SJSA1 (cell line): ENCODE data around the gene CPM. TPM values are rescaled to one million over a fixed set of nuclear protein-coding genes. Genes with fewer than 3 reads are reported as not detected.

Experiments
- DNase-seq, 2 experiments: peaks; one replicate each; pipeline ENCODE4 v3.0.0-alpha.2; 2015 to 2020; ENCODE audit warnings: low spot score in 2 of 2, low read depth in 1 of 2
- H3K27ac ChIP-seq: fragments of 250-450 bp; sonication (Bioruptor Pico); 2 replicates; pipeline ENCODE4 v1.5.1; 2020; ENCODE audit warnings: mild to moderate bottlenecking, moderate library complexity
- H3K27me3 ChIP-seq: fragments of 250-450 bp; sonication (Bioruptor Pico); replicated peaks from 2 replicates; pipeline ENCODE4 v1.5.1; 2020; ENCODE audit warnings: mild to moderate bottlenecking, moderate library complexity
- H3K36me3 ChIP-seq: fragments of 250-450 bp; sonication (Bioruptor Pico); 2 replicates; pipeline ENCODE4 v1.5.1; 2020; ENCODE audit warnings: mild to moderate bottlenecking
- H3K4me1 ChIP-seq: fragments of 250-450 bp; sonication (Bioruptor Pico); replicated peaks from 2 replicates; pipeline ENCODE4 v1.6.1; 2021; ENCODE audit warnings: mild to moderate bottlenecking
- H3K4me3 ChIP-seq: fragments of 250-450 bp; sonication (Bioruptor Pico); 2 replicates; pipeline ENCODE4 v1.5.1; 2020; ENCODE audit warnings: mild to moderate bottlenecking
- H3K9me3 ChIP-seq: fragments of 250-450 bp; sonication (Bioruptor Pico); replicated peaks from 2 replicates; pipeline ENCODE4 v1.5.1; 2020; ENCODE audit warnings: mild to moderate bottlenecking
- total RNA-seq: library from RNA; depleted of rRNA; stranded (reverse); fragments of >200 nt; shearing (Covaris generic); gene quantifications from 2 replicates; pipeline ENCODE4 v1.2.3, GENCODE V29; 2014

The CPM gene
- total RNA-seq, 1 experiment from 2014 or later: 72.6 TPM

DNA sequence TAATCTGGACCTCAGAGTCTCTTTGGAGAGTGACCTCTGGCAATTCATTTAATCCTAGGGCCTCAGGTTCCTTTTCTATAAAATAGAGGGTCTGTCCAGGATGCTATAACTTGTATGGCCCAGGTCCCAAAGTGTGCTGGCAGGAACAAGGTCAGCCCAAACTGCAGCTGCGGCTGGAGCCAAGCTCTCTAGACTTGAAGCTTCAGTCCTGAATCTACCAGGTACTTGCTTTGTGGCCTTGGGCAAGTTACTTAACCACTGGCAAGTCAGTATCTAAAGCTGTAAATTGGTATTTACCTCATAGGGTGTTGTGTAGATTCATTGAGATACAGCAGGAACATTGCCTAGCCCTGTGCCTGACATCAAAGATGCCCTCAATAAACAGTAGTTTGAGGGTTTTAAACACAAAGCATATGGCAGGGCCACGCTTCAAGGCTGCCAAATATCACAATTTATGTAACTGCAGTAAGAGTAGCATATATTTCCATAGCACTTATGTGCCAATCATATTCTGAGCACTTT, 21.7 kb downstream of the CPM start:
- Histone ChIP-seq H3K27me3 (no peaks in the 10 kb centered on the region), H3K36me3 (no peaks in the 10 kb centered on the region), H3K4me1 (peaks cover 23% of the 10 kb centered on the region), H3K27ac (no peak overlapping the region), H3K4me3 (no peak overlapping the region), H3K9me3 (no peaks in the 10 kb centered on the region)
- DNase-seq: no peak

DNA sequence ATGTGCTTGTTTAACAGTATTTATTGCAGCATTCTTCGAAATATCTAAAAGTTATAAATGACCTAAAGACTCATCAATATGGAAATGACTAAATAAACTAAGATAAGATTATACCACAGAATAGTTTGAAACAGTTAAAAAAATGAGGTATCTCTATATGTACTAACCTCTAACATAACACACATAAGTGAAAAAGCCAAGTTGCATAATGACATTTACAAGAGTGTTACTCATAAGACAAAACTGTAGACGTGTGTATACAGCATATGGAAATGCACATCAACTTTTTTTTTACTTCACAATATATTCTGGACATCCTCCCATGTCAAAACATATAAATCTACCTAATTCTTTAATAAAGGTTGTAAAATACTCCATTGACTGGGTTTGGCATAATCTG, 22.8 kb downstream of the CPM start:
- H3K36me3 ChIP-seq: no peaks in the 10 kb centered on the region
- H3K27me3 ChIP-seq: no peaks in the 10 kb centered on the region
- DNase-seq: no peak
- H3K27ac ChIP-seq: no peak overlapping the region
- peaks cover 16% of the 10 kb centered on the region for H3K4me1 ChIP-seq
- H3K4me3 ChIP-seq: no peak overlapping the region
- H3K9me3 ChIP-seq: no peaks in the 10 kb centered on the region

DNA sequence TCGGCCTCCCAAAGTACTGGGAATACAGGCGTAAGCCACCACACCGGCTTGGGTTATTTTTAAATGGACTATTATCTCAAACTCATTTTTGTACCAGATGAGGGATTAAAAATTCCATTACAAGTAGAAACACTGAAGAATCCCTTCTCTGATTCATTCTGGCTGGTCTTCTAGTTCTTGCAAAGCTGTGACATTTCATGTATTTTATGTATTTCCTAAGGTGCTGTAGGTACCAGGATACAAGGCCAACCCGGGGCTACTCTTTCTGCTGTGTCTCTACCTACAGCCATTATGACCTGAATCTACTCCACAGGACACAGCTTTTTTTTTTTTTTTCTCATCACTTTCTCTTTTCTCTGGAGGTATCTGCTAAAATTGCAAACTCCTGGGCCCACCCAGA, 24.9 kb downstream of the CPM start:
- H3K27me3 ChIP-seq: no peaks in the 10 kb centered on the region
- DNase-seq: no peak
- H3K27ac ChIP-seq: no peak overlapping the region
- no peaks in the 10 kb centered on the region for H3K36me3 ChIP-seq
- peaks cover 9% of the 10 kb centered on the region for H3K4me1 ChIP-seq
- H3K9me3 ChIP-seq: no peaks in the 10 kb centered on the region
- no peak overlapping the region for H3K4me3 ChIP-seq

DNA sequence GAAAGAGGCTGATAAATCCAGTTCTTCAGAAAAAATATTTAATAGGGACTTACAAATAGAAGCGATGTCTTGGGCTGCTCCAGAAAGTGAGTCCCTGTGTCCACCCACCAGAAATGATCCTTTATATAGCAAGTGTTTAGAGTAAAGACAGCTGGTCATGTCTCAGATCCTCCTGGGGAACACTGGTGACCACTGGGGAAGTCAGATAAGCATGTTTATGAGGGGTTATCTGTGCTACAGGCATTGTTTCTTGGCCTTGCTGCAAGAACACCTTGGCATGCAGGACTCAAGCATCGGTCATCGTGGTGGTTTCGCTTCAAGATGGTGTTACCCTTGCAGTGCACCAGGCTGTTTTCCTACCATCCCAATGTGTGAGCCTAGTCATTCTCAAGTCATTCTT, 27.2 kb downstream of the CPM start:
- Histone ChIP-seq H3K4me1 (peaks cover 9% of the 10 kb centered on the region), H3K36me3 (no peaks in the 10 kb centered on the region), H3K4me3 (no peak overlapping the region), H3K9me3 (no peaks in the 10 kb centered on the region), H3K27me3 (peaks cover 6% of the 10 kb centered on the region), H3K27ac (no peak overlapping the region)
- no peak for DNase-seq

DNA sequence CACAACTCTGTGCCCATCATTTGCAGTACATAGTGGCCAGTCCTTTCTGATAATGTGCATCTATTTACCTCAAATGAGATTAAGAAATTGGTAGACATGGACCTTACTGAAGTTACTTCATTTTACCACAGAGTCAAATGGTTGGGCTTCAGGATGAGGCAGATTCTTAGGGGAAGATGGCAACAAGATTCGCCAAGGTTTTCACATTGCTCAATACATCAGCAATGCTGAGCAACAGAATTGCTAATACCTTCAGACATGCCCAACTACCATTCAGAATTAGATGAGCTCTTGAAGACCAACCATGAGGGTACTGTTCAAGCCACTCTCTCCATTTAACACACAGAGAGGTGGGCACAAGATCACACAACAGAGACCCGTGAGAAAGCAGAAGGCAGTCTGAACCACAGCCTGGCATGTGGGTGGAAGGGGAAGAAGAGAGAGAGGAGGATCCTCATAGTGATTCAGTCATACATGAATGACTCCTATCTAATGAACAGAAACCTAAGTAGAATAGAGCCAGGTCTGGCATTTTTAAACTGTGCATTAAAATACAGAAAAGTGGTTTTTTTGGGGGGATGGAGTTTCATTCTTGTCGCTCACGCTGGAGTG, 28.5 kb downstream of the CPM start:
- no peak for DNase-seq
- Histone ChIP-seq H3K4me3 (no peak overlapping the region), H3K27me3 (peaks cover 19% of the 10 kb centered on the region), H3K9me3 (no peaks in the 10 kb centered on the region), H3K27ac (no peak overlapping the region), H3K36me3 (no peaks in the 10 kb centered on the region), H3K4me1 (peaks cover 9% of the 10 kb centered on the region)

DNA sequence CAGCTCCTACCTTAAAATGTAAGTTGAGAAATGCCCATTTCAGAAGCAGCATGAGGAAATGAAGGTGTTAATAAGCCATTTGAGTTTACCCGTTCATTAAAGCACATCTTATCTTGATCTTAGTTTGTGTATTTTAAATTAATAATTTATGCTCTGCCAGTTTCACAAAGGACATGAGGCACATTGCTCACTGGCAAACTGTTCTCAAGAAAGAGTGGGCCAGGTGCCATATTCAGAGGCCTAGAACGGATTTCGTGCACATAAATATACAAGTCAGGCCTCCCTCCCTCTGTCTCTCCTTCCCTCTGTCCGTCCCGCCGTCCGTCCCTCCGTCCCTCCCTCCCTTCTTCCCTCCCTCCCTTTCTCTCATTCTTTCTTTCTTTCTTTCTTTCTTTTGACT, 29.5 kb downstream of the CPM start:
- Histone ChIP-seq H3K27ac (no peak overlapping the region), H3K4me3 (no peak overlapping the region), H3K9me3 (peaks cover 4% of the 10 kb centered on the region), H3K36me3 (no peaks in the 10 kb centered on the region), H3K4me1 (peaks cover 1% of the 10 kb centered on the region), H3K27me3 (peaks cover 29% of the 10 kb centered on the region)
- DNase-seq: no peak

DNA sequence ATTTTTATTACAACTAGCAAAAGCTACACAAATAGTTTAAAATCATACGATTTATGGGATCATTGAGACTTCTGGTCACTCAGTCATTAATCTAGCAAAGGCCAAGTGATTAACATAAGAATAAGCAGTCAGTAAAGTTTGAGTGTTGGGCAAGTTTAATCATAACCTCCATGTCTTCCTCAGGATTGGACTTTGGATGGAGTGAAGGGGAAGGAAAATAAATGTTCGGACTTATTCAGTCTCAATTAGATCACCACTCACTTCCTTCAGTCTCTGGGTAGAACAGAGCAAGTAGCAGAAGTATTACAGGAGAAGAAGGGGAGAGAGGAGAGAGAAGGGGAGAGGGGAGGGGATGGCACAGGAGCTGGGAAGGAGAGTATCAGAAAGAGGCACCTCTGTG, 31.4 kb downstream of the CPM start:
- H3K27me3 ChIP-seq: peaks cover 48% of the 10 kb centered on the region
- H3K36me3 ChIP-seq: no peaks in the 10 kb centered on the region
- peaks cover 9% of the 10 kb centered on the region for H3K9me3 ChIP-seq
- no peak overlapping the region for H3K27ac ChIP-seq
- H3K4me1 ChIP-seq: no peaks in the 10 kb centered on the region
- DNase-seq: no peak
- no peak overlapping the region for H3K4me3 ChIP-seq

DNA sequence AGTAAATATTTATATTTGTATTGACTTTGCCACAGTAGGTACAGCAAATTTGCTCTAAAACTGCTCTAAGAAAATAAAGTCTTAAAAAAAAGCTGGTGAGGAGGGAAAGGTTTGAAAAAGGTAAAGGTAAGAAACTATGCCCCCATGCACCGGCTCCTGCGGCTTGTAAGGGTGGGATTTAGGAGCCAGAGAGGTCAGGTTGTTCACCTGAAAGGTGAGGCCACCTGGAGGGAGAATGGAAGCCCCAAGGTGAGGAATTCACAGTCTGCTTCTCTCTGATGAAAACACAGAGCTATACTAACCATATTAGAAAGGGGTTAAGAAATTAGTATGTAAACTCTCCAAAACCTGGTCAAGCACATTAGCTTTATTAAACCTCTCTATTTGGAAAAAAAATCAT, 31.8 kb downstream of the CPM start:
- H3K4me1 ChIP-seq: no peaks in the 10 kb centered on the region
- no peak overlapping the region for H3K4me3 ChIP-seq
- H3K9me3 ChIP-seq: peaks cover 12% of the 10 kb centered on the region
- H3K27ac ChIP-seq: no peak overlapping the region
- H3K36me3 ChIP-seq: no peaks in the 10 kb centered on the region
- peaks cover 52% of the 10 kb centered on the region for H3K27me3 ChIP-seq
- DNase-seq: peak in 1 of 2 experiments; percentile 87

DNA sequence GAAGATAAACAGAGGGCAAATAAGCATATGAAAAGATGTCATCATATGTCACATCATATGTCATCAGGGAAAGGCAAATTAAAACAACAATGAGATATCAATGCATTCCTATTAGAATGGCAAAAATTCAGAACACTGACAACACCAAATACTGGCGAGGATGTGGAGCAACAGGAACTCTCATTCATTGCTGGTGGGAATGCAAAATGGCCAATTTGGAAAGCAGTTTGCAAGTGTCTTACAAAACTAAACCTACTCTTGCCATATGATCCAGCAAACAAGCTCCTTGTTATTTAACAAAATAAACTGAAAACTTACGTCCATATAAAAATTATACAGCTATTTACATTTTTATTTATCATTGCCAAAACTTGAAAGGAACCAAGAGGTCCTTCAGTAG, 32.7 kb downstream of the CPM start:
- Histone ChIP-seq H3K27ac (no peak overlapping the region), H3K36me3 (no peaks in the 10 kb centered on the region), H3K4me3 (no peak overlapping the region), H3K27me3 (peaks cover 61% of the 10 kb centered on the region), H3K4me1 (no peaks in the 10 kb centered on the region), H3K9me3 (peaks cover 13% of the 10 kb centered on the region)
- DNase-seq: peak; percentile 64 to 72

DNA sequence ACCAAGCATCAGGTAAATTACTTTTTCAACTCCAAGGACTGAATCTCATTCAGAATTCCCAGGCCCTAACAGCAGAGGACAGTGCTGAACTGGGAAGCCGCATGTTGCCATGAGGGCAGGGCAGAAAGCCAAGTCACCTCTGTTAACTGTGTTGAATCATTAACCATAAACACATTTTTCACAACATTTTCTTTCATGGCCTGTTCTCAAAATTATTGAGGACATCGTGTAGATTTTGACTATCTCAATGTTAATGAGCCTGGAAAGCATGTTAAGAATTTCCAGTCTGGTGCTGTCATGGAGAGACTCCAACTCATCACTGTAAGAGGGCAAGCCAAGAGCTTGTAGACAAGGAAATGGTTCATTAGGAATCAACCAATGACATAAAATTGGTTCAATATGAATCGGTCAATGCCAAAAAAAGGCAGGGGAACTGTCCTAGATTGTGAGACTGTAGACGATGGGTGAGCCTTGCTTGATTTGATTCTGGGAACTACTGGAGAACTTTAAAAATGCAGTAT, 33.7 kb downstream of the CPM start:
- Histone ChIP-seq H3K27me3 (peaks cover 69% of the 10 kb centered on the region), H3K4me3 (no peak overlapping the region), H3K9me3 (peaks cover 13% of the 10 kb centered on the region), H3K27ac (no peak overlapping the region), H3K36me3 (no peaks in the 10 kb centered on the region), H3K4me1 (no peaks in the 10 kb centered on the region)
- peak; percentile 76 to 87 for DNase-seq

DNA sequence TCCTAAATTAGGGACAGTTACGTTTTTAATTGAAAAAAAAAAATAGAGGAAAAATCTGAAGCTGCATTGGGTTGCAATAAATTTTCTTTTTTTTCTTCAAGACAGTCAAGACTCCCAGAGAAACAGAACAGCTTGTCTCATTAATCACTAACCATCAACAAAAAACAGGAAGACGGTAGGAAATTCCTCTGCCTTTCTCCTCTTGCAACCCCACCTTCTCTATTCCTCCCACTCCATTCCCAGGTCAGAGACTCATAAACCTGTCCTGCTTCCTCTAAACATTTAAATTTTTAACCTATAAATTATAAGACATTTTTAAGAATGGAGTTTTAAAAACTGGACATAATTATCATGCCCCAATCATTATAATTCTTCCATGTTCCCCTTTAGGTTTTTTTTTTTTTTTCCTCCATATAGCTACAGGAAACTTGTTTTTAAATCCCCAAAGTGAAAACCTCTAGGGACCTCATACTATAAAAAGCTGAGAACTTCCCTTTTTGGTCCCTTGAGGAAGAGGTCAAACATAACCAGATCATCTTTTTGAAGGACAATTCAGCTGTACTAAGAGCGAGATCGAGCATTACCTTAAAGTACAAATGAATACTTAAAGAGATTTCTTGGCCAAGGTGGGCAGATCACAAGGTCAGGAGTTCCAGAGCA, 36.0 kb downstream of the CPM start:
- Histone ChIP-seq H3K4me1 (no peaks in the 10 kb centered on the region), H3K36me3 (no peaks in the 10 kb centered on the region), H3K27ac (no peak overlapping the region), H3K27me3 (peaks cover 92% of the 10 kb centered on the region), H3K9me3 (peaks cover 13% of the 10 kb centered on the region), H3K4me3 (no peak overlapping the region)
- DNase-seq: peak; percentile 54 to 62

DNA sequence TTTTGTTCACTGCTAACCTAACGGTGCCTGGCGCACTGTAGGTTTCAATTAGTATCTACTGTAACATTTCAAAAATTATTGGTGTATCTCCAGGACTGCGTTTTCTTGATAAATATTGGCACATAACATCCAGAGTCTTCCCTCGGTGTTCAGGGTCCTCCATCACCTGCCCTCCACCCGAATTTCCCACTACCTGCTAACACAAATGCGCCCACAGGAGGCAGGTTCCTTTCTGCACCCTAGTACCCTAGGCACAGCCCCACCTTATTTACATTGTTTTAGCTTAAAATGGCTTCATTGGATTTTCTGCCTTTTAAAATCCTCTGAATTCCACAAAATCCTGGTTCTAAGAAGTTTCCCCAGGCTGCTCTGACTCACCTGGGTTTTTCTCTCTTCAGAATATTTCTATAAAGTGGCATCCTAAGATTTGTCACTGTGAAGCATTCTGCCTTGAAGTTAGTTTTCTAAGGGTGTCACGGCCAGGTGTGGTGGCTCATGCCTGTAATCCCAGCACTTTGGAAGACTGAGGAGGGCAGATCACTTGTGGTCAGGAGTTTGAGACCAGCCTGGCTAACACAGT, 38.6 kb downstream of the CPM start:
- Histone ChIP-seq H3K27me3 (peaks cover 97% of the 10 kb centered on the region), H3K27ac (no peak overlapping the region), H3K9me3 (peaks cover 13% of the 10 kb centered on the region), H3K36me3 (no peaks in the 10 kb centered on the region), H3K4me1 (no peaks in the 10 kb centered on the region), H3K4me3 (no peak overlapping the region)
- peak; percentile 62 to 88 for DNase-seq

DNA sequence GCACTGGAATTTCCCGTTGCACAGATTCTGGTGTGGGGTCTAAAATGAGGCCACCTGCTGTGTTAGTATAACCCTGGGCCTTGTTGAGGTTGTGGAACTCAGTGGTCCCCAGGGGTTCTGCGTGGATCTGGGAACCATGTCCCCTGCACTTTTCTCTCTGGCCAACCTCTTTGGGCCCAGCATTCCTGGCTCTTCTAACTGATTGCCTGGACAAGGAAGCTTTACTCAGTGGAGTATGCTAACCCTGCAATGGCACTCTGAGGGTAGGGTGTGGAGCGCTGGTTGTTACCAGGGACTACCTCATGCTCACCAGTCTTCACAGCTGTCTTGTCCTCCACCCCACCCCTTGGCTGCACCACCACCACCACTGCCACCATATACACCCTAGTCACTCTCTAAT, 39.2 kb downstream of the CPM start:
- Histone ChIP-seq H3K27me3 (peaks cover 97% of the 10 kb centered on the region), H3K27ac (no peak overlapping the region), H3K4me1 (no peaks in the 10 kb centered on the region), H3K4me3 (no peak overlapping the region), H3K36me3 (no peaks in the 10 kb centered on the region), H3K9me3 (peaks cover 11% of the 10 kb centered on the region)
- DNase-seq: peak; percentile 68 to 91

DNA sequence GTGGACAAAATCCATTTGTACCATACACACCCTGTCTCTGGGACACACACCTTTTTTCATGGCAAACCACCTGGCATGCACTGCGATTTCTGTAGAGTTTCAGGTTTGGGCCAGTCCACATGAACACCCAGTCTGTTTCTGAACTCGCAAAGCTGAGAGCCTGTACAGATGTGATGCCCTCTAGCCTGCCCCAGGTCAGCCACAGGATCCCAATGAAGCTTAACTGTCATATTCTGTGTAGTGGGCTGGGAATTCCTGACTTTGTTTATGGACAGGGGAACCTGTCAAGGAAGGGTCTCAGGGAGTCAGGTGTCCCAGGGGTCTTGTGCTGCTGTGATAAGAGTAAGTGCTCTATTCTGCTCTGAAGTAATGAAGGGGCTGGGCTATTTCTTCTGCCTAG, 39.8 kb downstream of the CPM start:
- Histone ChIP-seq H3K9me3 (peaks cover 6% of the 10 kb centered on the region; the same call in 1 of the 2 replicates), H3K27me3 (peaks cover 97% of the 10 kb centered on the region), H3K36me3 (no peaks in the 10 kb centered on the region), H3K4me1 (no peaks in the 10 kb centered on the region), H3K4me3 (no peak overlapping the region), H3K27ac (no peak overlapping the region)
- DNase-seq: peak; percentile 68 to 87
